MM.1S (cell line): ENCODE results near the gene HIC1.

ENCODE experiments used
- DNase-seq: peaks from one replicate; pipeline ENCODE4 v3.0.0-alpha.2; 2015
- H2AFZ ChIP-seq: fragments of 300-600 bp; sonication (generic); 2 replicates; pipeline ENCODE4 v1.6.0; 2016; ENCODE audit warnings: antibody characterized with exemption, low read length
- H3F3A ChIP-seq: fragments of 300-600 bp; sonication (generic); 2 replicates; pipeline ENCODE4 v1.6.1; 2016; ENCODE audit warnings: mild to moderate bottlenecking, antibody characterized with exemption, low read length, moderate library complexity, mixed read lengths; ENCODE audit not compliant: insufficient read depth
- H3K27ac ChIP-seq: fragments of 300-600 bp; sonication (generic); 2 replicates; pipeline ENCODE4 v1.5.1; 2016; ENCODE audit warnings: mild to moderate bottlenecking, low read length
- H3K27me3 ChIP-seq: fragments of 300-600 bp; sonication (generic); replicated peaks from 2 replicates; pipeline ENCODE4 v1.6.0; 2016; ENCODE audit warnings: low read length; ENCODE audit not compliant: insufficient read depth
- H3K36me3 ChIP-seq: fragments of 300-600 bp; sonication (generic); replicated peaks from 2 replicates; pipeline ENCODE4 v1.6.1; 2016; ENCODE audit warnings: mild to moderate bottlenecking, low read length, mixed read lengths; ENCODE audit not compliant: insufficient read depth
- H3K4me1 ChIP-seq: fragments of 300-600 bp; sonication (generic); 2 replicates; pipeline ENCODE4 v1.6.1; 2016; ENCODE audit warnings: low read length, mixed read lengths
- H3K4me2 ChIP-seq: fragments of 300-600 bp; sonication (generic); 2 replicates; pipeline ENCODE4 v1.6.0; 2016; ENCODE audit warnings: low read depth, low read length
- H3K4me3 ChIP-seq: fragments of 300-600 bp; sonication (generic); 2 replicates; pipeline ENCODE4 v1.5.1; 2016; ENCODE audit warnings: low read length, mixed read lengths
- H3K79me2 ChIP-seq: fragments of 300-600 bp; sonication (generic); 2 replicates; pipeline ENCODE4 v1.6.1; 2016; ENCODE audit warnings: mixed run types, low read length, mixed read lengths
- H3K9ac ChIP-seq: fragments of 300-600 bp; sonication (generic); 2 replicates; pipeline ENCODE4 v1.6.1; 2016; ENCODE audit warnings: low read length, mixed read lengths
- H3K9me2 ChIP-seq: fragments of 300-600 bp; sonication (generic); replicated peaks from 2 replicates; pipeline ENCODE4 v1.6.1; 2016; ENCODE audit warnings: mild to moderate bottlenecking, low read length, mixed read lengths; ENCODE audit not compliant: insufficient read depth
- H3K9me3 ChIP-seq: fragments of 300-600 bp; sonication (generic); replicated peaks from 2 replicates; pipeline ENCODE4 v1.6.1; 2016; ENCODE audit warnings: mild to moderate bottlenecking, low read length, mixed read lengths; ENCODE audit not compliant: insufficient read depth
- H4K20me1 ChIP-seq: fragments of 300-600 bp; sonication (generic); 2 replicates; pipeline ENCODE4 v1.6.1; 2016; ENCODE audit warnings: mild to moderate bottlenecking, low read length, moderate library complexity, mixed read lengths; ENCODE audit not compliant: insufficient read depth
- EZH2 ChIP-seq: fragments of 300-600 bp; sonication (generic); optimal IDR thresholded peaks from 2 replicates; pipeline ENCODE3; 2017; ENCODE audit warnings: low read depth, mild to moderate bottlenecking, antibody characterized with exemption, low read length, mixed read lengths
- EZH2phosphoT487 ChIP-seq: fragments of 300-600 bp; sonication (generic); IDR thresholded peaks from 2 replicates; pipeline ENCODE4 v1.6.1; 2018; ENCODE audit warnings: antibody characterized with exemption, low read length
- TF ChIP-seq, protein P1 (sequence below): fragments of 300-600 bp; sonication (generic); IDR thresholded peaks from 2 replicates; pipeline ENCODE4 v1.5.1; 2016; ENCODE audit warnings: antibody characterized with exemption, low read length, mixed read lengths

HIC1 gene

DNA sequence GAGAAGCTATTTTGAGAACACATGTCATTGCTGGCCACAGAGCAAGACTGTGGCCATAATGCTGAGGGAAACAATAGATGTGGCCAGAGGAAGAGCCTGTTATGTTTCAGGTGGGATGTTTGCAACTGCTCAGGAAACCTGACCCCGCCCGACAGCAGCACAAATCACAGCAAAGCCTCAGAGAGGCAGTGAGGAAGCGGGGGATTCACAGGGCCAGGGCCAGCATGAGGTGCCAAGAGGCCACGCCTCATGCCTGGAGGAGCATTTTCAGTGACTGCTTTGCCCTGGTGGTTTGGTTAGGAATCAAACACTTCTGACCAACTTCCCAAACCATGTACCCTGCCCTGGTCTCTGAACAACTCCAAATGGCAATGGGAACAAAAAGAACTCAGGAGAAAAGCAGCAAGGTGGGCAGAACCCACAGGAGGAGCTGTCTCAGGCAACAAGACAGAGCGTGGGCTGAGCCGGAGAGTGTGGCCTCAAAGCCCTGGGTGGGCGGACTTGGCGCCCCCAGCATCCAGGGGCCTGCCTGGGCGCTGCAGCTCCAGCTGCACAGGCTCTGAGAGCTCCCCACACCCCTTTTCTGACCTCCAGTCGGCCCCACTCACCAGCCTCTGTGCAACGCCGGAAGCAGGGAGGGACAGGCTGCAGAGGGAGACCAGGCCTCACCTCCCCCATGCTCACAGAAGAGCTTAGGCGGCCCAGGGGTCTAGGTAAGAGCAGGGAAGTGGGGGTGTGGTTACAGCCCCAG, 20.6 kb downstream of the HIC1 start:
- Histone ChIP-seq H2AFZ (no peak overlapping the region), H3K9ac (no peak overlapping the region), H3K27me3 (no peaks in the 10 kb centered on the region), H3K4me1 (no peaks in the 10 kb centered on the region), H4K20me1 (no peaks in the 10 kb centered on the region), H3K4me2 (no peak overlapping the region), H3F3A (no peaks in the 10 kb centered on the region), H3K4me3 (no peak overlapping the region), H3K36me3 (no peaks in the 10 kb centered on the region), H3K79me2 (no peaks in the 10 kb centered on the region), H3K27ac (no peak overlapping the region), H3K9me3 (no peaks in the 10 kb centered on the region), H3K9me2 (no peaks in the 10 kb centered on the region)
- no peak for DNase-seq
- TF ChIP-seq, protein P1, sequence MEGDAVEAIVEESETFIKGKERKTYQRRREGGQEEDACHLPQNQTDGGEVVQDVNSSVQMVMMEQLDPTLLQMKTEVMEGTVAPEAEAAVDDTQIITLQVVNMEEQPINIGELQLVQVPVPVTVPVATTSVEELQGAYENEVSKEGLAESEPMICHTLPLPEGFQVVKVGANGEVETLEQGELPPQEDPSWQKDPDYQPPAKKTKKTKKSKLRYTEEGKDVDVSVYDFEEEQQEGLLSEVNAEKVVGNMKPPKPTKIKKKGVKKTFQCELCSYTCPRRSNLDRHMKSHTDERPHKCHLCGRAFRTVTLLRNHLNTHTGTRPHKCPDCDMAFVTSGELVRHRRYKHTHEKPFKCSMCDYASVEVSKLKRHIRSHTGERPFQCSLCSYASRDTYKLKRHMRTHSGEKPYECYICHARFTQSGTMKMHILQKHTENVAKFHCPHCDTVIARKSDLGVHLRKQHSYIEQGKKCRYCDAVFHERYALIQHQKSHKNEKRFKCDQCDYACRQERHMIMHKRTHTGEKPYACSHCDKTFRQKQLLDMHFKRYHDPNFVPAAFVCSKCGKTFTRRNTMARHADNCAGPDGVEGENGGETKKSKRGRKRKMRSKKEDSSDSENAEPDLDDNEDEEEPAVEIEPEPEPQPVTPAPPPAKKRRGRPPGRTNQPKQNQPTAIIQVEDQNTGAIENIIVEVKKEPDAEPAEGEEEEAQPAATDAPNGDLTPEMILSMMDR, result no peak
- no peak for TF ChIP-seq EZH2
- TF ChIP-seq EZH2phosphoT487, result no peak

DNA sequence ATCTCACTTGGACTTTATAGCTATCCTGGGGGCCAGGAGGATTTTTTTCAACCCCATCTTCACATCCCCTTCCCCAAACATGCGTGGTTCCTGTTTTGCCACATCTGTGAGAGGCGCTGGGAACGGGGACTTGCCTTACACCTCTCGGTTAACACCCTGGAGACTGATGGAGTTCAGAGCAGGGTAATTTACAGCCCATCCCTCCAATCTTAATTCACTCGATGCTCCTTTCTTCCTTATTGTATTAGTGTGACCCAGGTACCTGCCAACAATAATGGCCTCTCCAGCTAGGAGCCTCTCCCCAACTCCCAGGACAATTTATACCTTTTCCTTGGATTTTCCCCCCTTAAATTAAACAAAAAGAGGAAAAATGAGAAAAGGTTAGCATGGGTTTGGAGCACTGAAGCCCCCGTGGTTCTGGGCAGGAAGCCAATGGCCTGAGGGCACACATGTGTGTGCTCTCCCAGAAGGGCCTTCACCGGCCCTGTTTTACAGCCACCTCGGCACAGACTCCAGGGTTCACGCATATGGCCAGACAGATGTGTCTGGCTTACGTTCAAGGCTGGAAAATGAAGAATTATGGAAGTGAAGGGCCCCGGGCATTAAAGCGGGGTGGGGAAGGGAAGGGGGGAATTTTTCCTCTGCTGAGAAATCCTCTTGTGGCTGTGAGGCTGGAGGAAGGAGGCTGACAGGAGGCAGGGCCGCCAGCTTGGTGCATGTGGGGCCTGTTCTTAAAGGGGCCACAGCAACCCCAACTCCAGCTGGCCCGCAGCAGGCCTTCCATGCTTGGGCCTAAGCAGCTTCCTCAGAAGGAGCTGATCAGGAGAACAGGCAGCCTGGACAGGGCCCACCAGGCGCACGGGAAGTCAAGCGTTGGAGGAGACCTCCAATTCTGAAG, 21.4 kb downstream of the HIC1 start:
- Histone ChIP-seq H3K79me2 (no peaks in the 10 kb centered on the region), H3K36me3 (no peaks in the 10 kb centered on the region), H3K27me3 (no peaks in the 10 kb centered on the region), H3K9me3 (no peaks in the 10 kb centered on the region), H3K9me2 (no peaks in the 10 kb centered on the region), H3K4me1 (no peaks in the 10 kb centered on the region), H3K4me2 (no peak overlapping the region), H3F3A (no peaks in the 10 kb centered on the region), H3K27ac (no peak overlapping the region), H3K4me3 (no peak overlapping the region), H3K9ac (no peak overlapping the region), H2AFZ (no peak overlapping the region), H4K20me1 (no peaks in the 10 kb centered on the region)
- no peak for DNase-seq
- TF ChIP-seq EZH2phosphoT487, result no peak
- TF ChIP-seq, protein P1, result no peak
- TF ChIP-seq EZH2, result no peak

DNA sequence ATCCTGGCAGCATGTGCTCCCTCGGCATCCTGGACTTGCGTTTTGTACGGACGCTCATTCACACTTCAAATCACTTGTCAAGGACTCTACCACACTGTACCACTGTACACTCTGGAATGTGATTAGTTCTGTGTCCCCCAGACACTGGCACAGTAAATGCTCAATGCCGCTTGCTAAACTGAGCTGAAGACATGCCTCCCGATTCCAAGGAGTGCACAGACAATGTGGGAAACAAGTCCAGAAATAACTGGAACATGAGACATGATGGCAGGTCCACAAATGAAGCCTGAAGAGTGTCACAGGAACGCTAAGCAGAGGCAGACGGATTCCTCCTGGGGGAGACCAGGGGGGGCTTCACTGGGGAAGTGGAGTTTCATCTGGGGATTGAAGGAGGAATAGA, 22.1 kb downstream of the HIC1 start:
- H3F3A ChIP-seq, result no peaks in the 10 kb centered on the region
- H2AFZ ChIP-seq, result no peak overlapping the region
- H3K79me2 ChIP-seq, result no peaks in the 10 kb centered on the region
- no peaks in the 10 kb centered on the region for H4K20me1 ChIP-seq
- no peaks in the 10 kb centered on the region for H3K27me3 ChIP-seq
- no peaks in the 10 kb centered on the region for H3K9me2 ChIP-seq
- H3K9me3 ChIP-seq, result no peaks in the 10 kb centered on the region
- H3K4me2 ChIP-seq, result no peak overlapping the region
- no peak for DNase-seq
- no peaks in the 10 kb centered on the region for H3K4me1 ChIP-seq
- H3K36me3 ChIP-seq, result no peaks in the 10 kb centered on the region
- TF ChIP-seq EZH2phosphoT487 (no peak), EZH2 (no peak)
- TF ChIP-seq, protein P1, result no peak
- H3K4me3 ChIP-seq, result no peak overlapping the region
- H3K27ac ChIP-seq, result no peak overlapping the region
- no peak overlapping the region for H3K9ac ChIP-seq
